ENCODE results near the gene UGT8. TPM values are rescaled to one million over a fixed set of nuclear protein-coding genes. Genes with fewer than 3 reads are reported as not detected.

Gene UGT8
- total RNA-seq, 1 experiment from 2014 or later: 14.8 TPM

GRCh38 chr4:114626196-114626595 is 27.6 kb downstream of the UGT8 start:
- Histone ChIP-seq H3K9me2 (ENCODE audit: insufficient read depth) (no peaks in the 10 kb centered on the region), H2AFZ (ENCODE audit: low read depth, low read length, poor library complexity, severe bottlenecking) (no peak overlapping the region), H3K27ac (ENCODE audit: low read depth, low read length) (no peak overlapping the region), H3K79me2 (ENCODE audit: insufficient read depth, low read length) (no peaks in the 10 kb centered on the region), H3K4me2 (ENCODE audit: low read length) (no peak overlapping the region), H4K20me1 (ENCODE audit: insufficient read depth) (no peaks in the 10 kb centered on the region), H3K27me3 (ENCODE audit: insufficient read depth, low read length) (no peaks in the 10 kb centered on the region), H3K4me1 (ENCODE audit: control insufficient read depth in 1 of 2, insufficient read depth in 2 of 2, low read length in 2 of 2) (no peaks in the 10 kb centered on the region), H3K9ac (ENCODE audit: low read length) (no peak overlapping the region), H3K36me3 (ENCODE audit: control insufficient read depth in 1 of 2, insufficient read depth in 2 of 2, low read length in 2 of 2) (no peaks in the 10 kb centered on the region), H3K4me3 (replicated peaks in 1 of 2; ENCODE audit: low read depth in 1 of 2, low read length in 2 of 2) (no peak overlapping the region), H3K9me3 (ENCODE audit: control insufficient read depth in 1 of 2, insufficient read depth in 1 of 2, low read depth in 1 of 2, low read length in 2 of 2) (no peaks in the 10 kb centered on the region)
- ATAC-seq (no peak), DNase-seq (ENCODE audit: low read depth, low spot score) (no peak)
- no peak for TF ChIP-seq SRF (IDR thresholded peaks at IDR 0.05; ENCODE audit: low read depth)
- TF ChIP-seq POLR2A (IDR thresholded peaks at IDR 0.05; ENCODE audit: borderline replicate concordance, extremely low read depth, insufficient read depth, insufficient read length): no peak
- no peak for TF ChIP-seq EZH2 (IDR thresholded peaks at IDR 0.05)
- no peak for TF ChIP-seq TCF7L2 (IDR thresholded peaks at IDR 0.05; ENCODE audit: borderline replicate concordance, extremely low read depth, insufficient read depth, insufficient read length)
- TF ChIP-seq CBX3 (IDR thresholded peaks at IDR 0.05; ENCODE audit: low read depth): no peak
- TF ChIP-seq ZFX (IDR thresholded peaks at IDR 0.05): no peak
- TF ChIP-seq EZH2phosphoT487 (IDR thresholded peaks at IDR 0.05; ENCODE audit: borderline replicate concordance): no peak
- TF ChIP-seq CTCF (IDR thresholded peaks at IDR 0.05 in 2 of 3, conservative IDR thresholded peaks at IDR 0.05 in 1 of 3; ENCODE audit: borderline replicate concordance in 1 of 3, insufficient read depth in 1 of 3, low read depth in 2 of 3, low read length in 2 of 3): no peak
- no peak for TF ChIP-seq JUND (IDR thresholded peaks at IDR 0.05)
- no peak for TF ChIP-seq POLR2AphosphoS5 (IDR thresholded peaks at IDR 0.05; ENCODE audit: low read depth, low read length)
- no peak for TF ChIP-seq ZBTB33 (IDR thresholded peaks at IDR 0.05; ENCODE audit: extremely low read depth, insufficient replicate concordance, low read length)
- TF ChIP-seq CEBPB (IDR thresholded peaks at IDR 0.05; ENCODE audit: low read depth): no peak
- no peak for TF ChIP-seq MAX (IDR thresholded peaks at IDR 0.05)
- TF ChIP-seq SP1 (IDR thresholded peaks at IDR 0.05; ENCODE audit: low read depth): no peak
- no peak for TF ChIP-seq SIN3A (IDR thresholded peaks at IDR 0.05; ENCODE audit: low read depth)
- no peak for TF ChIP-seq EGR1 (IDR thresholded peaks at IDR 0.05; ENCODE audit: low read depth)
- TF ChIP-seq ELF1 (IDR thresholded peaks at IDR 0.05; ENCODE audit: borderline replicate concordance, low read depth): no peak
- no peak for TF ChIP-seq REST (IDR thresholded peaks at IDR 0.05; ENCODE audit: low read depth)
- no peak for TF ChIP-seq FOSL1 (IDR thresholded peaks at IDR 0.05; ENCODE audit: low read depth)
- intact Hi-C loops (cut with micrococcal nuclease): no loop called here
- ChIA-PET CTCF (no interaction called here), POLR2A (no interaction called here), RAD21 (ENCODE audit: low non-redundant PET in 1 of 2, low total read pairs in 2 of 2, uncharacterized antibody in 2 of 2, unreplicated experiment in 2 of 2) (no interaction called here)
- no TSS peak for BruUV-seq (replicated peaks)

All from HCT116 (cell line).